Mononuclear cell (primary cell): ENCODE measurements around the gene HMSD. TPM values are rescaled to one million over a fixed set of nuclear protein-coding genes. Genes with fewer than 3 reads are reported as not detected.
"Not testable (repeated sequence)": the region's sequence is repeated elsewhere in the genome, so short reads cannot be mapped to it uniquely, and the experiment has no call there.

Source experiments
- H3K27me3 ChIP-seq: 2 replicates; pipeline ENCODE4 v1.6.0; 2011; ENCODE audit warnings: low read length, control low read depth; ENCODE audit not compliant: insufficient read depth
- H3K4me1 ChIP-seq: 2 replicates; pipeline ENCODE4 v1.5.1; 2011; ENCODE audit warnings: mild to moderate bottlenecking, low read length, control low read depth; ENCODE audit not compliant: insufficient read depth
- H3K4me3 ChIP-seq: 2 replicates; pipeline ENCODE4 v1.5.1; 2011; ENCODE audit warnings: mild to moderate bottlenecking, low read length, moderate library complexity
- H3K9me3 ChIP-seq: 2 replicates; pipeline ENCODE4 v1.5.1; 2011; ENCODE audit warnings: low read depth, mild to moderate bottlenecking, control low read depth, low read length
- total RNA-seq: library from RNA; depleted of rRNA; stranded (reverse); fragments of >200 nt; gene quantifications from one replicate; pipeline ENCODE4 v1.2.3, GENCODE V29; 2012

HMSD gene, protein sequence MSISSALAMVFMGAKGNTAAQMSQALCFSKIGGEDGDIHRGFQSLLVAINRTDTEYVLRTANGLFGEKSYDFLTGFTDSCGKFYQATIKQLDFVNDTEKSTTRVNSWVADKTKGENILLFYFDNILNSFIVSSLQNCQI
- total RNA-seq: not detected

DNA sequence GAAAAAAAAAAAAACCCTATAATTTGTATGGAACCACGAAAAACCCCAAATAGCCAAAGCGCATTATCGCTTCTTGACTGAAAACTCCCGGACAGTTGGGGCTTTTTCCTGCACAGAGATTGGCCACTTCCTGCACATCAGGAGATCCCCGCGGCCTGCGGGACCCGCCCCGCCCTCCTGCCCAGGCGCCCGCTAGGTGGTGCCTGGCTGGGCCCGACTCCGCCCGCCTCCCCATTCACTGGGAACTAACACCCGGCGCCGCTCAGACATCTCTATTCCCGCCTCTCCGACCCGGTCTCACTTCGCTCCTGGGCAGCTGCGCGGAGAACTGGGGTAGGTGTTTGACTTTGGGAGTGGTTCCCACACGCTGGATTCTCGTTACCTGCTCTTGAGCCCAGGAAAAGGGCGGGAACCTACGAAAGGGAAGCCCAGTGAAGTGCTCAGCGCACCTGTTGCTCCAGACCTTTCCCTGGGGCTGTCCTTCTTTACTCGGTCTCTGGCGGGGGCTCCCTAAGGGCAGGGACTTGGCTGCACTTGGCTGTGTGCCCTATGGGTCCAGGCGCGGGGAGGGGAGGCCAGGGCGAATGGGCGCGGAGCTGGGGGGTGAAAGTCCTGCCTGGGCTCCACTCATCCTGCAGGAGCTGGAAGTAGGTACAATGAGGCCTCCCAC is at the start of gene HMSD:
Gene HMSD, plus strand, starts transcription at position 234 of the 670 bp plus-strand sequence. CDS start 4,155 bp downstream, outside the sequence.
- no peaks in the 10 kb centered on the region for H3K9me3 ChIP-seq
- H3K4me3 ChIP-seq: no peak within 1 kb of the TSS
- H3K27me3 ChIP-seq: peaks cover 9% of the 10 kb centered on the region
- peaks cover 8% of the 10 kb centered on the region for H3K4me1 ChIP-seq

GRCh38 chr18:63903851-63904570 is 45.1 kb upstream of the HMSD start:
- peaks cover 24% of the 10 kb centered on the region for H3K4me1 ChIP-seq
- H3K4me3 ChIP-seq: no peak overlapping the region
- H3K27me3 ChIP-seq: no peaks in the 10 kb centered on the region
- no peaks in the 10 kb centered on the region for H3K9me3 ChIP-seq

DNA sequence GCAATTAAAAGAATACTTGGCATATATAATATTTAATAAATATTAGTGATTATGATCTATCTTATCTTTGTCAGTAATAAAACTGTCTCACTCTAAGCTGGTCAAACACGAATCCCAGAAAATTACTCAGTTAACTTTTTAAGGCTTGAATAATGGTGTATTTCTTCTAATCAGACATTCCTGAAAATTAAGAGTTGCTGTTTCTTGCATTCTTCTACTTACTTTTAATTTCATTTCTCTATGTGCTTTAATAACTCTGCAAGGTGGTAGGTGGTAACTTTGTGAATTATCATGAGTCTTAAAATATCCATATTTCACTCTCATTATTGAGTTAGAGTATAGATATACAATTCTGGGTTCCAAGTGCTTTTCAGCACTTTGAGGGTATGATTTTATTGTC is 44.4 kb upstream of the HMSD start:
- Histone ChIP-seq H3K27me3 (no peaks in the 10 kb centered on the region), H3K9me3 (no peaks in the 10 kb centered on the region), H3K4me1 (peaks cover 25% of the 10 kb centered on the region), H3K4me3 (no peak overlapping the region)

DNA sequence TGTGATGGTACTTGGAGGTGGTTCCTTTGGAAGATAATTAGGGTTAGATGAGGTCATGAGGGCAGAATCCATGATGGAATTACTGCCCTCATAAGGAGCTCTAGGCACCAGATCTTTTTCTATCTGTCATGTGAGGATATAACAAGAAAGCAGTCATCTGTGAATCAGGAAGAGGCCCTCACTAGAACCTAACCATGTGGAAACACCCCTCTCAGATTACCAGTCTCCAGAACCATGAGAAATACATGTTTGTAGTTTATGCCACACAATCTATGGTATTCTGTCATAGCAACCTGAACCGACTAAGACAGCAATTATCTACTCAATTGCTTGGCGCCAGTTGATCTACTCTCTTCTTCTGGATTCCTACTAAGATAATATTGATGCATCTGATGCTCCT is 43.7 kb upstream of the HMSD start:
- no peaks in the 10 kb centered on the region for H3K27me3 ChIP-seq
- H3K9me3 ChIP-seq: no peaks in the 10 kb centered on the region
- H3K4me1 ChIP-seq: peaks cover 25% of the 10 kb centered on the region
- no peak overlapping the region for H3K4me3 ChIP-seq

DNA sequence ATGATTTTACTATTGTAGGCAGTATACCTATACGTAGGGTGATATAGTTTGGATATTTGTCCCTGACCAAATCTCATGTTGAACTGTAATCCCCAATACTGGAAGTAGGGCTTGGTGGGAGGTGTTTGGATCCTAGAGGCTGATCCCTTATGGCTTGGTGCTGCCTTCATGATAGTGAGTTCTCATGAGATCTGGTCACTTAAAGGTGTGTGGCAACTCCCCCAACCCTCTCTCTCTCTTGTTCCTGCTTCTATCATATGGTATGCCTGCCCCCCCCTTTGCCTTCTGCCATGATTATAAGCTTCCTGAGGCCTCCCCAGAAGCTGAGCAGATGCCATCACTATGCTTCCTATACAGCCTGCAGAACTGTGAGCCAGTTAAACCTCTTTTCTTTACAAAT is 43.0 kb upstream of the HMSD start:
- H3K9me3 ChIP-seq: no peaks in the 10 kb centered on the region
- H3K4me3 ChIP-seq: no peak overlapping the region
- H3K4me1 ChIP-seq: peaks cover 25% of the 10 kb centered on the region
- H3K27me3 ChIP-seq: no peaks in the 10 kb centered on the region

DNA sequence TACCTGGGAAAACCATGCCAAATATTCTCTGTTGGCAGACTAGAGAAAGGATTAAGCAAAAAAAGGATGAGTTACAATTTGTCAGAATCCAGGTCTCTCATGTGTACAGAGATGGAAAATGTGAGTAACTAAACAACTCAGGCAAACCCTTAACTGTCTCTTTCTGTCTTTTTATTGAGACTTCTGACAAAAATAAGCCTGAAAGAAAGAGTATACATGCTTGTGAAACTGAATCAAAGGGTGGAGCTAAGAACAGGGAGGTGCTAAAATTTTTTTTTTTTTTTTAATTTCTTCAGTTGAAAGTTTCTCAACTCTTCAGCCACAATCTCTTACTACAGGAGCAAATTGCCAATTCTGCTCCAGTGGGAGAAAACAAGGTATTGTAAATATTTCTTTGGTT is 41.4 kb upstream of the HMSD start, which contains the start of gene SERPINB10:
Gene SERPINB10, plus strand, starts transcription at position 295 of the 400 bp plus-strand sequence. CDS start 7,553 bp downstream, outside the sequence.
- Histone ChIP-seq H3K4me1 (peaks cover 25% of the 10 kb centered on the region), H3K27me3 (no peaks in the 10 kb centered on the region), H3K9me3 (no peaks in the 10 kb centered on the region), H3K4me3 (no peak within 1 kb of the TSS)

DNA sequence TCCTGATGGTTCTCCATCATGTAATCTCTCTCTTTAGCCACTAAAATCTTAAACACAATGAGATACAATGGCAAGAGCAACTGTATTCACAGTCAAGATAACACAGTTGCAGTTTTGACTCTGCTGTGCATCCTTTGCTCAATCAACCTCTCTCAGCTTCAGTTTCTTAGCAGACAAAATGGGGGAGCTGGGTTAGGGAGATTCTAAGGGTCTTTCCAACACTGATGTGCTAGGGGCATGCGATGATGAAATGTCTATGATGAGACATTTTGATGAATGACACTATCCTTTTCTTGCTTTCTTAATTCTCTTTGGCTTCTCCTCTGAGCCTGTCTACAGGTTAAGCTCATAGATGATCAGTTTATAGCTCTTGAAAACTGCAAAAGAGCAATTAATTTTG is 40.2 kb upstream of the HMSD start:
- peaks cover 25% of the 10 kb centered on the region for H3K4me1 ChIP-seq
- H3K27me3 ChIP-seq: no peaks in the 10 kb centered on the region
- no peaks in the 10 kb centered on the region for H3K9me3 ChIP-seq
- no peak overlapping the region for H3K4me3 ChIP-seq

DNA sequence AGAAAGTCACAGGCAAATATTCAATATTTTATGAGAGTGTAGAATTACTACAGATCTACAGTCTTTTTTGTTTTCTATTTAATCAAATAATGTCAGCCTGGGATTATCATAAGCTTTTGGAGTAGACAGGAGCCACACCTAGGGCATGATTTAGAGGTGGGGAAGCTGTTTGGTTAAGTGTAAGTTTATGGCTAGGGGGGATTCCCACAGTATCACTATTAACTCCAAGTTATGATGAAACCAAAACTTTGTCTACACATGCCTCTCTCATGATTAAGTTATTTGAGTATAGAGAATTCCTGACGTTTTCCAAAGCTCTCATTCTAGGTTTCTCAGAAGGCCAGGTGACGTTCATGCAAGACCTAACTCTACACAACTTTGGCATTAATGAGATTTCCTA is 39.2 kb upstream of the HMSD start:
- H3K4me3 ChIP-seq: no peak overlapping the region
- peaks cover 25% of the 10 kb centered on the region for H3K4me1 ChIP-seq
- no peaks in the 10 kb centered on the region for H3K9me3 ChIP-seq
- no peaks in the 10 kb centered on the region for H3K27me3 ChIP-seq

DNA sequence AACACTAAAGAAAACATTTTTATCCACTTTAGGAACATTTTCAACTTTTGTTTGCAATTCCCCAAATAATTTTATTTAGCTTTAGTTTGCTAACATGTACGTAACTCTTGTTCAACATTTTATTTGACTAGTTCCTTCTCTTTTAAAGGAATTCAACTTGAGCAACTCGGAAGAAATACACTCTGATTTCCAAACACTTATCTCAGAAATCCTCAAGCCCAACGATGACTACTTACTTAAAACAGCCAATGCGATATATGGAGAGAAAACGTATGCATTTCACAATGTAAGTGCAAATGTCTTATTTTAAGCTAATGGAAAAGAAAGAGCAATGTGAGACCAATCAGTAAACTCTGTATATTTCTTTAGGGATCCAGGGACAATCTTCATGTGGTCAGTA is 31.3 kb upstream of the HMSD start:
- H3K4me1 ChIP-seq: peaks cover 36% of the 10 kb centered on the region

DNA sequence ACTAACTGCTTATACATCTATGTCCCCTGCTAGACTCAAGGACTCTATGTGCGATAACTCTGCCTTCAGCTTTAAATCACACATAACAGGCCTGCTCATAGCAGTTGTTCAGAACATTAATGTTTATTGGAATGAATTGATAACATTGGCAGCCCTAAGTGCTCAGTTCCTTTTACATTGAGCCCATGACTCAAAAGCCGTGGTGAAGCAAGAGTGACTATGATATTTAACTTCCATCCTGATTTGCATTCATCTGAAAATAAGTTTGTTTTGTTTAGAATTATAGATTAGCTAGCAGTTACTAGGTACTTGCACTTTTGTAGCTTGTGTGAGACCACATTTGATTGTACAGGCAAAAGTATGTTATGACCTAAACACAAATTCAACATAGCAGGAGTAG is 27.1 kb upstream of the HMSD start:
- peaks cover 4% of the 10 kb centered on the region for H3K27me3 ChIP-seq
- H3K4me1 ChIP-seq: peaks cover 36% of the 10 kb centered on the region
- no peak overlapping the region for H3K4me3 ChIP-seq
- no peaks in the 10 kb centered on the region for H3K9me3 ChIP-seq

More for the DNA sequence above, 31.3 kb upstream of the HMSD start:
- H3K4me3 ChIP-seq: no peak overlapping the region
- H3K9me3 ChIP-seq: no peaks in the 10 kb centered on the region
- peaks cover 4% of the 10 kb centered on the region for H3K27me3 ChIP-seq

- Histone ChIP-seq H3K9me3 (no peaks in the 10 kb centered on the region), H3K4me1 (peaks cover 28% of the 10 kb centered on the region), H3K4me3 (no peak overlapping the region), H3K27me3 (peaks cover 4% of the 10 kb centered on the region)
Observed at GRCh38 chr18:63924551-63924950, 24.6 kb upstream of the HMSD start.

DNA sequence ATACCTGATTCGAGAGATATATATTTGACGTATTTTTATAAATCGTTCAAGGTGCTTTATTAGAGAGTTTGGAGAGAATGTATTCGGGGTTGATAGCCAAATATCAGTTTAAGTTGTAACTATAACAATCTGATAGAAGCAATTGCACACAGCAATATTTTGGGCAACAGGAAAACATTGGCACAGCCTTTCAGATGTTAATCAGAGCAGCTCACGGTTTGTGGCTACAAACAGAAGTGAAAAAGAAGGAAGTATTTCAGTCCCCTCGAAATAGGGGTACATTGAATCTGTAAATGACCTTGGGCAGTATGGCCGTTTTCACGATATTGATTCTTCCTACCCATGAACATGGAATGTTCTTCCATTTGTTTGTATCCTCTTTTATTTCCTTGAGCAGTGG is 20.8 kb upstream of the HMSD start:
- H3K27me3 ChIP-seq: no peaks in the 10 kb centered on the region
- peaks cover 25% of the 10 kb centered on the region for H3K4me1 ChIP-seq
- no peaks in the 10 kb centered on the region for H3K9me3 ChIP-seq
- no peak overlapping the region for H3K4me3 ChIP-seq

- H3K4me1 ChIP-seq: peaks cover 25% of the 10 kb centered on the region
- H3K4me3 ChIP-seq, H3K9me3 ChIP-seq, H3K27me3 ChIP-seq: not testable (repeated sequence)
Observed at GRCh38 chr18:63929369-63929768, 19.7 kb upstream of the HMSD start.

- no peaks in the 10 kb centered on the region for H3K9me3 ChIP-seq
- peaks cover 26% of the 10 kb centered on the region for H3K4me1 ChIP-seq
- no peaks in the 10 kb centered on the region for H3K27me3 ChIP-seq
- no peak overlapping the region for H3K4me3 ChIP-seq
Observed at GRCh38 chr18:63930773-63931354, 18.2 kb upstream of the HMSD start.
